ENCODE measurements around the gene TACC2.
"Not testable (repeated sequence)": the region's sequence is repeated elsewhere in the genome, so short reads cannot be mapped to it uniquely, and the experiment has no call there.

TACC2 gene

GRCh38 chr10:122099562-122099961 lies 110.6 kb downstream of the TACC2 start:
- no peak overlapping the region for H3K4me3 ChIP-seq (ENCODE audit: low read depth, low read length)
- no peak for DNase-seq (ENCODE audit: low read depth)
- TF ChIP-seq, protein P1, sequence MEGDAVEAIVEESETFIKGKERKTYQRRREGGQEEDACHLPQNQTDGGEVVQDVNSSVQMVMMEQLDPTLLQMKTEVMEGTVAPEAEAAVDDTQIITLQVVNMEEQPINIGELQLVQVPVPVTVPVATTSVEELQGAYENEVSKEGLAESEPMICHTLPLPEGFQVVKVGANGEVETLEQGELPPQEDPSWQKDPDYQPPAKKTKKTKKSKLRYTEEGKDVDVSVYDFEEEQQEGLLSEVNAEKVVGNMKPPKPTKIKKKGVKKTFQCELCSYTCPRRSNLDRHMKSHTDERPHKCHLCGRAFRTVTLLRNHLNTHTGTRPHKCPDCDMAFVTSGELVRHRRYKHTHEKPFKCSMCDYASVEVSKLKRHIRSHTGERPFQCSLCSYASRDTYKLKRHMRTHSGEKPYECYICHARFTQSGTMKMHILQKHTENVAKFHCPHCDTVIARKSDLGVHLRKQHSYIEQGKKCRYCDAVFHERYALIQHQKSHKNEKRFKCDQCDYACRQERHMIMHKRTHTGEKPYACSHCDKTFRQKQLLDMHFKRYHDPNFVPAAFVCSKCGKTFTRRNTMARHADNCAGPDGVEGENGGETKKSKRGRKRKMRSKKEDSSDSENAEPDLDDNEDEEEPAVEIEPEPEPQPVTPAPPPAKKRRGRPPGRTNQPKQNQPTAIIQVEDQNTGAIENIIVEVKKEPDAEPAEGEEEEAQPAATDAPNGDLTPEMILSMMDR (IDR thresholded peaks at IDR 0.05; ENCODE audit: low read depth, low read length, missing control alignments): no peak
- in situ Hi-C loops (cut with HindIII; ENCODE audit: low sequenced_read_pairs): no loop called here

DNA sequence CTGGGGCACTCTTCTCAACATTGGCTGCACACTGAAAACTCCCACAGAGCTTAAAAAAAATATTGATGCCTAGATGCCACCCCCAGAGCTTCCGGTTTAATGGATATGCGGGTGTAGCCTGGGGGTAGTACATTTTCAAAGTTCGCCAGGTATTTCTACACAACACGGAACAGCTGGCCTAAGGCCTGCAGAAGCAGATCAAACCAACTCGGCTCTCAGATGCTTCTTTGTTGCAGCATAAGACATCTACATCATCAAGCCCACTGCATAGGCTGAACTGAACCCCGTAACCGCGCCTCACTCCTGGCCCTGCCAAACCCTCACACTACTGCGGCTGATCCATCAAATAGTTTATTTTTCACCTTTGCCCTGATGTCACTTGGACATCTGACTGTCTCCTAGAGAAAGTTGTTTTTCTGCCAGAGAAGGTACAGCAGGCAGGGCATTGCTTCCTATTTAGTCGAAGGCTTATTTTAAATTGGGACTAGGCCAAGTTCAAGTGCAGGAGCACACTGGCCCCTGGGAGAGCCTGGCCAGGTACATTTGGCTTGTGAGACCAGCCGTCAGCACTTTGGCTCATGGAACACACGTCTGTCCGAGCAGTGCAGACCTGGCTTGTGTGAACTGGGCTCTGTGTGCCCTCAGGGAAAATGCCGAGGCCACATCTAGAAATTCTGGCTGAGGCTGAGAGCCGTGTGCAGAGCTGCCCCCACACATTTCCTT lies 113.3 kb downstream of the TACC2 start:
- in situ Hi-C loops (cut with HindIII; ENCODE audit: low sequenced_read_pairs): no loop called here

DNA sequence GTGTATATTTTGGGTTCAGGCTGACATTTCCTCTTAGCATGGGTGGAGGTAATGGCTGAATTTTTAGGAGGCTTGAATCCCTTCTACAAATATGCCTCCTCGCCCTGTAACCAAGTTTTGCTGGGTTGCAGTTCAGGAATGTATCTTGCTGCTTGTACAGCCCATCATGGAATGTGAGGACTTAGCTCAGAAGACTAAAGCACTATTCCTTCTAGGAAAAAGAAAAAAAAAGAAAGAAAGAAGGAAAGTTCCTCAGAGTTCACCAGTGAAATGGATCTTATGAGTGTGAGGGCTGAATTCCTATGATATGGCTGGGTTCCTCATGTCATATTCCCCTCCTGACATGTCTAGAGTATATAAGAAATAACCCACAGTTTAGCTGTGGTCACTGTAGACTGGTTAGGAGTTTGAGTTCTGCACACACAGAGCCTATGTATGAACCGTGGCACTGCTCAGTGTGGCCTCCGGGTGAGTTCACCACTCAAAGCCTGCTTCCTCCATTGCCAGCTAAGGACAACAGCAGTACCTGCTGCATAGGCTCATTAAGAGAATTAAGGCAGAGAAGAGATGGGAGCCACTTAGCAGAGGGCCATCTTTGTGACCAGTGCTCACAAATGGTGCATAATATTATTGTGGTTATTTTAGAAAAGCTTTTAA lies 114.0 kb downstream of the TACC2 start:
- H3K4me3 ChIP-seq (ENCODE audit: low read depth, low read length): no peak overlapping the region
- DNase-seq (ENCODE audit: low read depth): no peak
- in situ Hi-C loops (cut with HindIII; ENCODE audit: low sequenced_read_pairs): no loop called here
- TF ChIP-seq, protein P1 (IDR thresholded peaks at IDR 0.05; ENCODE audit: low read depth, low read length, missing control alignments): no peak

More for the DNA sequence above, 113.3 kb downstream of the TACC2 start:
- DNase-seq (ENCODE audit: low read depth): no peak
- H3K4me3 ChIP-seq (ENCODE audit: low read depth, low read length): no peak overlapping the region
- TF ChIP-seq, protein P1 (IDR thresholded peaks at IDR 0.05; ENCODE audit: low read depth, low read length, missing control alignments): no peak

GRCh38 chr10:122103592-122103991 lies 114.6 kb downstream of the TACC2 start:
- DNase-seq (ENCODE audit: low read depth): no peak
- in situ Hi-C loops (cut with HindIII; ENCODE audit: low sequenced_read_pairs): no loop called here
- H3K4me3 ChIP-seq (ENCODE audit: low read depth, low read length): no peak overlapping the region
- TF ChIP-seq, protein P1 (IDR thresholded peaks at IDR 0.05; ENCODE audit: low read depth, low read length, missing control alignments): no peak

- in situ Hi-C loops (cut with HindIII; ENCODE audit: low sequenced_read_pairs); H3K4me3 ChIP-seq (ENCODE audit: low read depth, low read length); DNase-seq (ENCODE audit: low read depth): not testable (repeated sequence)
Measured at GRCh38 chr10:122108786-122109185, 119.8 kb downstream of the TACC2 start.

- TF ChIP-seq, protein P1 (IDR thresholded peaks at IDR 0.05; ENCODE audit: low read depth, low read length, missing control alignments): no peak
- peak overlapping the region; percentile 70 for H3K4me3 ChIP-seq (ENCODE audit: low read depth, low read length)
- DNase-seq (ENCODE audit: low read depth): no peak
- in situ Hi-C loops (cut with HindIII; ENCODE audit: low sequenced_read_pairs): no loop called here
Measured at GRCh38 chr10:122112021-122112616, 123.2 kb downstream of the TACC2 start.

Data from astrocyte of the cerebellum (primary cell).